Esophagus muscularis mucosa (tissue), 4 donors: ENCODE data around the gene HSP90AA1.

ENCODE experiments used
- EP300 ChIP-seq: sonication (generic); formaldehyde crosslinking; IDR thresholded peaks from one replicate; pipeline ENCODE4 v1.6.1; 2017; ENCODE audit warnings: antibody characterized with exemption
- POLR2A ChIP-seq: fragments of 450-650 bp; IDR thresholded peaks from one replicate; pipeline ENCODE4 v1.6.1; 2017; ENCODE audit warnings: antibody characterized with exemption, moderate library complexity, mild to moderate bottlenecking, low read depth
- POLR2AphosphoS5 ChIP-seq, 2 donors: sonication (generic); formaldehyde crosslinking; IDR thresholded peaks; one replicate each; pipeline ENCODE4 v1.6.1; 2017; ENCODE audit warnings: antibody characterized with exemption in 2 of 2
- TF ChIP-seq, protein P1 (sequence below), 3 experiments: fragments of 200-600 bp in 2 of 3; fragments of 450-650 bp in 1 of 3; sonication (generic) in 2 of 3; IDR thresholded peaks; one replicate each; pipeline ENCODE4 v1.5.1; 2017 to 2019; ENCODE audit warnings: antibody characterized with exemption in 3 of 3, mild to moderate bottlenecking in 2 of 3, moderate library complexity in 1 of 3

GRCh38 chr14:102088012-102088792, 1.4 kb upstream of the HSP90AA1 start:
- TF ChIP-seq POLR2A, result no peak
- TF ChIP-seq, protein P1, sequence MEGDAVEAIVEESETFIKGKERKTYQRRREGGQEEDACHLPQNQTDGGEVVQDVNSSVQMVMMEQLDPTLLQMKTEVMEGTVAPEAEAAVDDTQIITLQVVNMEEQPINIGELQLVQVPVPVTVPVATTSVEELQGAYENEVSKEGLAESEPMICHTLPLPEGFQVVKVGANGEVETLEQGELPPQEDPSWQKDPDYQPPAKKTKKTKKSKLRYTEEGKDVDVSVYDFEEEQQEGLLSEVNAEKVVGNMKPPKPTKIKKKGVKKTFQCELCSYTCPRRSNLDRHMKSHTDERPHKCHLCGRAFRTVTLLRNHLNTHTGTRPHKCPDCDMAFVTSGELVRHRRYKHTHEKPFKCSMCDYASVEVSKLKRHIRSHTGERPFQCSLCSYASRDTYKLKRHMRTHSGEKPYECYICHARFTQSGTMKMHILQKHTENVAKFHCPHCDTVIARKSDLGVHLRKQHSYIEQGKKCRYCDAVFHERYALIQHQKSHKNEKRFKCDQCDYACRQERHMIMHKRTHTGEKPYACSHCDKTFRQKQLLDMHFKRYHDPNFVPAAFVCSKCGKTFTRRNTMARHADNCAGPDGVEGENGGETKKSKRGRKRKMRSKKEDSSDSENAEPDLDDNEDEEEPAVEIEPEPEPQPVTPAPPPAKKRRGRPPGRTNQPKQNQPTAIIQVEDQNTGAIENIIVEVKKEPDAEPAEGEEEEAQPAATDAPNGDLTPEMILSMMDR (IDR thresholded peaks at IDR 0.05), result no peak
- TF ChIP-seq EP300, result no peak
- peak; percentile 16 to 45 for TF ChIP-seq POLR2AphosphoS5 (IDR thresholded peaks at IDR 0.05)
